Islet of Langerhans (tissue), 1 donor: Measurements from ENCODE around the gene CAMSAP3.

ENCODE experiments used
- FAIRE-seq: peaks from one replicate; lab custom pipeline; 2011; peaks lifted over from hg19 to GRCh38; lab: Jason Lieb, UNC

Gene CAMSAP3

GRCh38 chr19:7612282-7613274 lies 16.9 kb downstream of the CAMSAP3 start:
- no peak for FAIRE-seq

- no peak for FAIRE-seq
Observed at GRCh38 chr19:7614859-7615741, 19.4 kb downstream of the CAMSAP3 start.

- FAIRE-seq: no peak
Observed at GRCh38 chr19:7617172-7617571, 21.5 kb downstream of the CAMSAP3 start.

- FAIRE-seq: no peak
Observed at GRCh38 chr19:7617735-7618134, 22.1 kb downstream of the CAMSAP3 start.

- FAIRE-seq: no peak
Observed at GRCh38 chr19:7618348-7618747, 22.7 kb downstream of the CAMSAP3 start.

- FAIRE-seq: no peak
Observed at GRCh38 chr19:7618771-7619510, 23.3 kb downstream of the CAMSAP3 start.

GRCh38 chr19:7619671-7620441 lies 24.2 kb downstream of the CAMSAP3 start:
- no peak for FAIRE-seq

GRCh38 chr19:7620442-7621412 lies 25.1 kb downstream of the CAMSAP3 start:
- no peak for FAIRE-seq

GRCh38 chr19:7622933-7623685 lies 27.4 kb downstream of the CAMSAP3 start:
- no peak for FAIRE-seq

- no peak for FAIRE-seq
Observed at GRCh38 chr19:7623725-7624603, 28.3 kb downstream of the CAMSAP3 start.

- FAIRE-seq: no peak
Observed at GRCh38 chr19:7624810-7625209, 29.1 kb downstream of the CAMSAP3 start.

- no peak for FAIRE-seq
Observed at GRCh38 chr19:7625763-7626372, 30.2 kb downstream of the CAMSAP3 start.

GRCh38 chr19:7627166-7627565 lies 31.5 kb downstream of the CAMSAP3 start:
- FAIRE-seq: no peak

GRCh38 chr19:7628589-7629311 lies 33.1 kb downstream of the CAMSAP3 start:
- no peak for FAIRE-seq

- peak; percentile 99 for FAIRE-seq
Observed at GRCh38 chr19:7629347-7630054, 33.8 kb downstream of the CAMSAP3 start, which contains the start of the genes PET100 and XAB2. TSS of gene PET100 (plus strand) at chr19:7629793. CDS start at chr19:7629834, 41 bp downstream. TSS of gene XAB2 (minus strand) at chr19:7629545. CDS start at chr19:7629527, 18 bp downstream.

GRCh38 chr19:7631577-7631976 lies 35.9 kb downstream of the CAMSAP3 start:
- FAIRE-seq: no peak
